HG02678 (cell line): ENCODE measurements around the gene NGFR.
"Not testable (repeated sequence)": the region's sequence is repeated elsewhere in the genome, so short reads cannot be mapped to it uniquely, and the experiment has no call there.

Experiments
- ATAC-seq: cut with Tn5 transposase; IDR thresholded peaks from one replicate; pipeline ENCODE4 v1.9.1; 2021; ENCODE audit warnings: mild to moderate bottlenecking, moderate library complexity; ENCODE audit not compliant: unreplicated experiment

The NGFR gene

DNA sequence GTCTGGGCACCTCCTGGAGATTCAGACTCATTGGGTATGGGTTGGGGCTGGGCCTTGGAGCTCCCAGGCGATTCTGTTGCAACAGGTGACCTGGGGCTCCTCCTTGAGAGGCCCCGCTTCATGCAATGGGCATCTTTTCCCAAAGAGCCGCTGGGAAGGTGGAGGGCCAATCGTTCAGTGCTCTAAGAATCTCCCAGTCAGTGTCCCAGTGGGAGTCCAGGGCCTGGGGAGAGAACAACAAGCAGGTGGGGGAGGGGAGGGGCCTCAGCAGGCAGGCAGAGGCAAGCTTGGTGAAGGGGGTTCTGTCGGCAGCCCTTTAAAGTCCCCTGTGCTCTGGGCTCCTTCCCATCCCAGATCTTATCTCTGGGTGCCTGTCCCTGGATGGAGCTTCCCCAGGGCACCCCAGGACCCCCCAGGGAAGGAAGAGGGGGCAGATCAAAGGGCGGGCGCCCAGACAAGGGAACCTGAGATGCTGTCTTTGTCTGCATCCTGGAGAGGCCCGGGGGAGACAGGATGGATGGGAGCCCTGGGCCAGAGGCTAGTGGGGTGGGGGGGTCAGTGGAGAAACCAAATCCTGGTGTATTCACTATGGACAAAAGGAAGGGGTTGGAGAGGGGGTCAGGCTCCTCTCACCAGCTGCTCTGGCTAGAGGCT lies 50.0 kb downstream of the NGFR start:
- no peak for ATAC-seq

DNA sequence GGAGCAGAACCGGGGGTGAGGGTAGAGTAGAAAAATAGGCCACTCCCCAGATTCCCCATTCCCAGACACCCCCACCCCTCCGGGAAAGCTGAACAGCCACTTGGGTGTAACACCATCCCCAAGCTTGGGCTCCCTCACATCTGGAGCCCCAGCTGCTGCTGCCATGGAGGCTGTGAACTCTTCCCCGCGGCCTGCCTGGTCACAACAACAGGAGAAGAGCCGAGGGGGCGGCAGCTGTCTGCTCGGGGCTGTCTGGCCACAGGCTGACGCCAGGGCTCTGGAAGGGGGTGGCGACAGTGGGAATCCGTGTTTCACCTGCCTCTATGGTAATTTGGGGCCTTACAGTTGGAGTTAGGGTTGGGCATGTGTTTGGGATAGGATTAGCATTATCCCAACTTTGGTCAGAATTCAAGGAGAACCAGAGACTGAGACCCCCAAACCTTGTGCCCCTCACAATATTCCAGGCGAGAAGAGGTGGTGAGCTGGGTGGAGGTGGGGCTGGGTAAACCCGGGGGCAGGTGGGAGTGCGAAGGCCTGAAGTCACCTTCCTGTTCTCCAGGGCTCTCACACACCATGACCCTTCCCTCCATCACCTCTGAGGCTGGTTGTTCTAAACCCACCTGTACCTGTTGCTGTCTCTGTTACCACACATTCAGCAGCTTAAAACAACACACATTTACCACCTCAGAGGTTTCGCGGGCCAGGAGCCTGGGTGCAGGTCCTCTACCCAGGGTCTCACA lies 50.9 kb downstream of the NGFR start:
- ATAC-seq, result no peak

DNA sequence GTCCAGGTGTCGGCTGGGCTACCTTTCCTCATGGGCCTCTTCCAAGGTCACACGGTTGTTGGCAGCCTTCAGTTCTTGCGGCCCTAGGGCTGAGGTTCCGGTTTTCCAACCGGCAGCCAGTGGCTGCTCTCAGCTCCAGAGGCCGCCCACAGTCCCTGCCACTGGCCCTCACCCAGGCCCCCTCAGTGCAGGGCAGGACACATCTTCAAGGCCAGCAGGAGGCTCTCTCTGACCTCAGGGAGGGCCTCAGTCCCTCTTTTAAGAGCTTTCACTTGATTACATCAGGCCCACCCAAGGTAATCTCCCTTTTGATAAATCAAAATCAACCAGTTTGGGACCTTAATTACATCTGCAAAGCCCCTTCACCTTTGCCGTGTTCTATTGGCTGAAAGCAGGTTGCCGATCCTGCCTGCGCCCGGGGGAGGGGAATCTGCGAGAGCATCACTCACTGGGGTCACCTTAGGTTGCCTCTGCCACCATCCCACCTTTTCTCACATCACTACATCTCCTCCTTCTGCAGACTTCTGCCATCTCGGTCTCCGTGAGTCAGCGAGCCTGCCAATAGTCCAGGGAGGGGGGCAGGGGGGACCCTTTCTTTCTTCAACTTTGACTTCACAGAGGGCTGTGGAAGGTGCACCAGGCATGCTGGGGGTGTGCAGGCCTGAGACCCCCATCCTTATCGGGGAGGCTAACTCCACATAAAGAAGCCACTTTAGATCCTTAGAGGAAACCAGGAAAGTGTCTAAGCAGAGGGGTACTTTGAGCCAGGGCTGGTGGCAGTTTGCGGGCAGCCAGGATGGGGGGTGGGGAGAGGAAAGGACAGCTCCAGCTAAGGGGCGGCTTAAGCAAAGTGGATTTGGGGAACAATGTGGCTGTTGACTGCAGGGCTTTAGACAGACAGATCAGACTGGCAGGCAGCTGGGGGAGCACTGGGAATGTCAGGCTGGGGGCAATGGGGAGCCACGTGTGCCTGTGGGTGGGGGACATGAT lies 51.7 kb downstream of the NGFR start:
- no peak for ATAC-seq

DNA sequence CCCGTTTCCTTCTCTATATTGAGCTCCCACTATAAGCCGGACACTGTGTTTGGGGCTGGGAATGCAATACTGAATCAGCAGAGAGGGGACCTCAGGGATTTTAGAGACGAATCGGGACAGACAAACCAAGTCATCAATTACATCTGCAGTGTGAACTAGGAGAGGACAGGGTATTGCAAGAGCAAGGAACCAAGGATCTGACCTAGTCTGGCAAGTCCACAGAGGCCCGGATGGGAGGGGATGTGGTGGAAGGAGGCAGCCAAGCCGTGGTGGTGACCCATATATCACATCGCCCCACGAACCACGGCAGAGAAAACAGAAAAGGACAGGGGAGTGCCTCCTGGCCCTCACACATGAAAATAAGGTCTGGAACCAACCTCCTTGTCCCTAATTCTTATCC lies 52.5 kb downstream of the NGFR start:
- no peak for ATAC-seq

DNA sequence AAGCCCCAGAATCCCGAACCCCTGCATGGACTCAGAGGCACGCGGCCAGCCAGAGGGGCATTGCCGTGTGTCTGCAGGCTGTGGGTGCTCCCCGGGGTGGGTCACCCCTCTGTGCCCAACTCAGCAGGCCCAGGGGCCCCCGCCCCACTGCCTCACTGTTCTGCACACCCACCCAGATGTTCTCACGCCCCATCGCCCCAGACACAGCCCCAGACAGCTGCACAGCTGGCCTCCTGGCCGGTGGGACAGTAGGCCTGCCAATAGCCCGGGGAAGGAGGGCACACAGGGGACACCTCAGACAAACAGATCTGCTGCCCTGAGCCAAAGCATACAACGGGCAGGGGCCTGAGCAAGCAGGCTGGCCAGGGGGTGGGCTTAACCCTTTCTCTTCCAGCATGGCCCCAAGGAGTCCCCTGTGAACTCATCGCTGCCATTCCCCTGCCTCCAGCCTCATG lies 53.0 kb downstream of the NGFR start:
- no peak for ATAC-seq

DNA sequence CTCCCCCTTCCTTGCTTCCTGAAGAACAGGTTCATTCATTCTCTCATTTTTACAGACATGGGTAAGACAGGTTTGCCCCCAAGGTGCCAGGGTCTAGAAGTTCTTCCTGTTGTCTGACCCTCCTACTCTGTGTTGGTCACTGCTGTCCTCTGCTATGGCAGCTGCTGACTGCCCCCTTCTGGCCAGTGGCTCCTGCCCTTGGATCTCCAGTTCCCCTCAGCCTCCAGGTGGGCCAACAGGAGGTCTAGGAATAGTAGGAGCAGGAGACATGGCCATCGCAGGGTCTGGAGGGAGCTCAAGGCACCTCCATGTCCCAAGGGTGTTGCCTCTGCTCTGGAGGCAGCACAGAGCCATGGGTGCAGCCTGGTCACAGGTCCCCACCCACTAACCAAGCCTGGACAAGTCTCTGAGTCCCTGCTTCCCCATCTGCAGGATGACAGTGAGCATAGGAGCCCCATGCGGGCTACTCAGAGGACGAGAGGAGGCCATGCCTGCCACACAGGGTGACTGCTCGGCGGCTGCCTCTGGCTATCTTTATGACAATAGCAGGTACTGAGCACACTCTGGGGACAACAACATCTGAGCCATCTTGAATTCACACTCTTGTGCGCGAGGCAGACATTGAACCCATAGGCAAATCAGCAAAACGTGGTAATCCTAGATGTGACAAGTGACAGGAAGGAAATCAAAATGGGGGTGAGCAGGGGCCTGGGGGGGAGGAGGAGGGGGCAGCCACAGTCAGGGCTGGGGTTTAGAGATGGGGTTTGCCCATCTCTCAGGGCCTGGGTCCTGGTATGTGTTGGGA lies 53.6 kb downstream of the NGFR start:
- ATAC-seq, result no peak

DNA sequence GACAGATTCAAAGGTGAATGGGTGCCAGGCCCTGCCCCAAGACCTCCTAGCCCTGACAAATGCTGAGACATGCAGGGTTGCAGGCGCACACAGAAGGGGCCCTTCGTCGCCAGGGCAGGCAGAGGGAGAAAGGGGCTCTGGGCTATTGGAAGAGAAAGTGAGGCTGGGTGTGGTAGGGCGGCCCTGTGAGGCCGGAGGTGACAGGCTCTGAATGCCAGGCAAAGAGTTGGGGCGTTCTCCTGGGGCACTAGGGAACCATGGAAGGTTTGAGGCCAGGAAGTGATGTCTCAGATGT lies 54.2 kb downstream of the NGFR start:
- ATAC-seq, result no peak

DNA sequence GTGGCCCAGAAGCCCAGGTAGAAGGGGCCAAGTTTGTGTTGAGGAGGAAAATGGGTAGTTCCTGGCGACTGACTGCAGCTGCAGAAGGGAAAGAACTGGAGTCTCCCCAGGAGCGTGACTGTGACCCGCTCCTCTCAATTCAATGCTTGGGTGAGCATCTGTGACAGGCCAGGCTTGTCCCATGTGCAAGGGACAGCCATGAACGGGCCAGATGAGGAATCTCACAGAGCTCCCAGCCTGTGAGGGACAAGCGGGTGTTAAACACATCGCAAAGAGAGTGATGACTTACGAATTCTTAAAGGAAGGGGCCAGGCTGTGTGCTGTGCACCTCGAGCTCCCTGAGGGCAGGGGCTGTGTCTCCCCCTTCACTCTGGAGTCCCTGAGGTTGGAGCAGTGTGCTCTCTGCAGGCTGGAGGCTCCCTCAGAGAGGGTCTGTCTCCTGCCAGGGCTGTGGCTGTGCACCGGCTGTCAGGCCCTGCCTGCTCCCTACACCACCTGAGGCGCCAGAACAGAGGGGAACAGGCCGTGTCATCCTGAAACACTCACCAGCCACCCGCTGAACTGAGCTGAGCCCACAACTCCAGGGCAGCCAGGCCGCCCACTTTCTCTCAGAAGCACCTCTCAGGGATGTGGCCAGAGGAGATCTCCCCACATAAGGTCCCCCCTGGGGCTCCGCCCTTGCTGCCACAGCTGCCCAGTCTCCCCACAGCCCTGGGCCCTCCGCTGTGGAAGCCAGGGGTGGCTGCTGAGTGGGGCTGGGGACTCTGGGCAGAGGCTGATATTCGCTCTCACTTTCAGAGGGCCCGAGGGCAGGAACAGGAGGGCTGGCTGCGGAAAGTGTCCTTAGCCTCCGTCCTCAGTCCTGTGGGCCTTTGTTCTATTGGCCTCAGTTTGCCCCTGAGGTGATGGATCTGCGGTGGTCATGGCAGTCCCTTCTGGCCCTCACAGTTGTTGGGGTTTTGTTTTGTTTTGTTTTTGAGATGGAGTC lies 54.9 kb downstream of the NGFR start:
- ATAC-seq, result no peak

DNA sequence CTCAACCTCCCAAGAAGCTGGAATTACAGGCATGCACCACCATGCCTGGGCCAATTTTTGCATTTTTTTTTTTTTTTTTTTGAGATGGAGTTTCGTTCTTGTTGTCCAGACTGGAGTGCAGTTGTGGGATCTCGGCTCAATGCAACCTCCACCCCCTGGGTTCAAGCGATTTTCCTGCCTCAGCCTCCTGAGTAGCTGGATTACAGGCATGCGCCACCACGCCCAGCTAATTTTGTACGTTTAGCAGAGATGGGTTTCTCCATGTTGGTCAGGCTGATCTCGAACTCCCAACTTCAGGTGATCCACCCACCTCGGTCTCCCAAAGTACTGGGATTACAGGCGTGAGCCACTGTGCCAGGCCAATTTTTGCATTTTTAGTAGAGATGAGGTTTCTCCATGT lies 55.7 kb downstream of the NGFR start:
- ATAC-seq, result not testable (repeated sequence)

DNA sequence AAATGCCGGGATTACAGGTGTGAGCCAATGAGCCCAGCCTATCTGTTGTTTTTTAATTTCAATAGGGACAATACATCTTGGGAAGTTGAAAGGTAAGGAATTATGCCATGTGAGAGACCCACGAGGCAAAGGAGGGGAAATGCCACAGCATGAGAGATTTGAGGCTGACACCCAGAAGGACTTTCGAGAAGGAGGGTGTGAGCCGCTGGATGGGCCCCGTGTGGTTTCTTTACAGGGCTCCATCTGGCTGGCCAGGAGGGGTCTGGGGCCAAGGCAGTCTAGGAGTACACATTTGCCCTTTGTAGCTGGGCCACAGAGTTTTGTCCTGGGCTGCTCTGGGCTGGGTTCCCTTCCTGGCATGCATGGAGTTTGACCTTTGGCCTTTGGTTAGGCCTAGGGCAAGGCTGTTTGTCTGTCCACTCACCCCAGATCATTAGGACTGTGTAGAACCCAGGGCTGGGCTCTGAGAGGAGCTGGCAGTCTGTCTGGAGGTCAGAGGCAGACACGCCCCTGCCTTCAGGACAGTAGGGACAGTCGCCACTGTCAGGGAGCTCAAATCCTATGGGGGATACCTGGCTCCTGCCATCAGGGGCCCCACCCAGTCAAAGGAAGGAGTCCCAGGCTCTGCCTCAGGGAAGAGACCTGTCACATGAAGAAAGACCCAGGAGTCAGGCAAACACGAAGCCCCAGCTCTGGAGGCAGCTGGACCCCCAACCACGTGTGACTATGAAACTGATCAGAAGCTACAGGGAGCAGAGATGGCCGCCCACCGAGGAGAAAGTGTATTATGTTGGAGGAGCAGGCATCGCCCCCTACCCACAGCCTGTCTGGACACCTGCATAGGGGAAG lies 56.4 kb downstream of the NGFR start:
- ATAC-seq, result no peak

DNA sequence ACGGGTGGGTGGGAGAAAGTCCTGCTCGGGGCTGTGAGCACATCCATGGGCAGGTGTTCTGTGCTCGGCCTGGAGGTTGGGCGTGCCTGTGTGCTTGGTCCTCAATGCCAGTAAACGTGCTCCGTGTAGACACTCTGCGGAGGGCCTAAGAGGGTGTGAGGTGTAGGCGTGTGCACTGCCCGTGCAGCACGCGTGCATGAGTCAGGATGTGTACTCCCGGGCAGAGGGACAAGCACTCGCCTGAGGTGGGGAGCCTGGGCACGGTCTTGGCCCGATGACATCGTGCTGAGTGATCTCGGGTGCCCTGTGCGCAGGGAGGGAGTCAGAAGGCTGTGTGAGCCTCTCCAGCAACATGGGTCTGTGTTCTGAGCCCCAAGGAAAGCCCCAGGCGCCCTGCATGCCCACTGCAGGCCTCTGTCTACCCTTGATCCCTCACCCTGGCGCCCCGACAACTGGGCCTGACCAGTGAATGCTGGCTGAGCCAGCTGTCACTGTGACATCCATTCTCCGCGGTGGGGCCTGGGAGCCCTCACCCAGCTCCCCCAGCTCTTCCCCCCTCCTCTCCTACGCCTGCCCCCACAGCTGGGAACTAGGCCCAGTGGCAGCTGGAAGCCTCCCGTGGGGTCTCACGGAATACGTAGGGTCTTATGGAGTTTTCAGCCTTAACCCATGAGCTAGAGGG lies 57.1 kb downstream of the NGFR start:
- no peak for ATAC-seq

DNA sequence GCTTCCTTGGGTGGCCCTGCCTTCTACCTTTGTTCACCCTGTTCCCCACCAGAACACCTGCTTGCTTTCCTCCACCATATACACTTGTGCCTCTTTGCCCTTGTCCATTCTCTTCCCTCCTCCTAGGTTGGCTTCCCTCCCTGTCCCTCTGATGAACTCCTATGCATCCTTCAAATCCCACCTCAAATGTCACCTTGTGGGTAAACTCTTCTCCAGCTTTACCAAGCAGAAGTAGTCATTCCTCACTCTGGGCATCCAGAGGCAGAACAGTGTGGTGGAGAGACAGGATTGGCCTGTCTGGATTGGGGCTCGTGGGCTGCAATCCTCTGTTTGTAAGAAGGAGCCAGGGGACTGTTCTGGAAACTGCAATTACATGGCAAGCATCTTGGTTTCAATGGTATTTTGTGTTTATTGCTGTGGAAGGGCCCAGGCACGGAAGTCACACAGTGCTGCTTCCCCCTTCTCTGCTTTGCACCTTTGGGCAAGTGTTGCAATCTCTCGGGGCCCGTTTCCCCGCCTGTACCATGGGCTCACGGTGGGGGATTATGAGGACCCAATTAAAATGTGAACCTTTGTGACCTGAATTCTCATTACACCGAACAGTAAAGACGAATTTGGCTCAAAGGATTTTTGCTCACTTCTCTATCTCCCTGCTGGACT lies 58.7 kb downstream of the NGFR start:
- no peak for ATAC-seq

DNA sequence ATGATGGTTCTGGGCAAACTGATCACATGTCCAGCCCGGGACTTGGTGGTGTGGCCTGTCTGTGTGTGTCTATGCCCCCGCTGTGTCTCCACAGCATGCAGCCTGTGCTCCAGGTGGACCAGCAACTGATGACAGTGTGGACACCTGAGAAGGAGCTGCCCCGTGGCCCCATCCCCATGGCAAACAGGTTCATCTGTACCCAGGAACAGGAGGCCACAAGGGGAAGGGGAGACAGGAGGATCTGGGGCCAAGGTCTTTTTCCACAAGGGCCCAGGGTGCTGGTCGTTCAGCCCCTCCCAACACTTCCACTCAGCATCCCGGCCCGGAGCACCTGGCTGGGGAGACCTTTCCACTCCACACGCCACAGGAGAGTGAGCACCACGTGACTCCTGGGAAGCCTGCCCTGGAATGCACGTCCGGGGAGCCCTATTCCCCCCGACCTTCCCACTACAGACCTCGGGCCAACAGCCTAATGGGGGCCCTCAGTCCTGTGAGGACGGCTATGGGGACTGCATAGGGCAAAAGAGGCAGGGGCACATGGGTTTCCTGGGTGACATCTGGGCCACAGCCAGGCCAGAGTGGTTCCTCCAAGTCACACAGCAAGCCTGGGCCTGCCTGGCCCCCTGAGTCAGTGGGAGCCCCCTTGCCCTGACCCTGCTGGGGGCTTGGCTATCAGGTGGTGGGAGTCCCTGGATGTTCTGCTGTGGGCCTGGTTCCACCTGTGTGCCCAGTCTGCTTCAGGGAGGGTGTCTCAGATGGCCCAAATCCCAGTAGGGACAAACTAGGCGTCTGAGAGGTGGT lies 59.8 kb downstream of the NGFR start:
- ATAC-seq, result no peak

DNA sequence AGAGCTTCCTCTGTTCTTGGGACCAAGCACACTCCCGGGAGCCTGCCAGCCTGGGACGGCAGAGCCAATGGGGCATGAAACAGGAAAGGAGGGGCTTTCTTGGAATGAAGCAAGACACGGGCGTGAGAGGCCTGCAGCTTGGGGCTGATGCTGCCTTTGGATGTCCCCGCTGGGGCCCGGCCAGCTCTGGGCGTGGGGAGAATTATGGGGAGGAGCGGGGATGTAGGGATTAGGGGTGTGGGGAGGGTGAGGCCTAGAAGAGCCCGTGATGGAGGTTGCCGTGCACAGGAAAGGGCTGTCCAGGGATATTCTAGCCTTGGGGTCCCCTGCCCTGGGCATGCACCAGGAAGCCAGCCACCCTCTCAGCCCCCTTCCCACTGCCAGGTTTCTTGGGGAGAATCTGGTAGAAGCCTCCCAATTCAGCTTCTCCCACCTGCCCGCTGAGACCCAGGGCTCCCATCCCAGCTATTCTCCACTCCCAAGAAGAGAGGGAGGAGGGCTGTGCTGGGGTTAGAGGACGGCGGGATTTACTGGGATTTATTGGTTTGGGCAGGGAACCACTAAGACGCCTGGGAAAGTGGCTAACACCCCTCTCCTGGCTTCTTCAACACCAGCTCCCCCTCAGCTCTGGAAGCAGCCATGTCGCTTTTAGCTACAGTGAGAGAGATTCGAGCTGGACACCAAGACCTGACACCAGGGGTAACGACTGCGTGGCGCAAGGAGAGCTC lies 60.6 kb downstream of the NGFR start:
- ATAC-seq, result no peak

DNA sequence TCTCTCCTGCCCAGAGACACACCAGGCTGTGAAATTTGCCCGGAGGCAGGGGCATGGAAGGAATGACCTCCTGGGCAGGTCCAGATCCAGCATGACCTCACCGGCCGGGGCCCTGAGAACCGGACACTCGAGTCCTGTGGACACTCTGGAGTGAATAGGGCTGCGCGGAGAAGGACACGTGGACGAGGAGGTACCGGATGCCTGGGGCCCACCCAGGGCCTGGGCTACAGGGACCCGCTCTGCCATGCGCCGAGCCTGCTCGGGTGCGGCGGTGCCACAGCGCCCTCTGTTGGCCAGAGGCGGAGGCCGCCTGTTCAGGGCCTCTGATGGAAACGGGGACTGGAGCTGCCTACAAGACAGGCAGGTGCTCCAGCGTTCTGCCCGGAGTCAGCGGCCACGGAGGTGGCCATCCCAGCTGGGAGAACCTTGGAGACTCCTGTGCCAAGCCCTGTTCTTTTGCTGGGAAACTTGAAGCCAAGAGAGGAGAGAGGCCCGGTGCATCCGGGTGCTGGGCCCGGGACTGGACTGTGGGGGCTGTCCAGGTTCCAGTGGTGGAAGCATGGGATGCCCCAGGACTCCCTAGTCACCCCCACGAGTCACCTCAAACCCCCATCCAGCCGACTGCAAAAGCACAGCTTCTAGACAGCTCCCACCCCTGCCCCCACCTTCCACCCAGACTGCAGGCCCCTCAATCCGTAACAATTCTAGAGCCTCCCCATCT lies 61.3 kb downstream of the NGFR start:
- ATAC-seq, result no peak
